Suprapubic skin (tissue), 3 donors: ENCODE data around the gene STAM.

Source experiments
- EP300 ChIP-seq: sonication (generic); formaldehyde crosslinking; IDR thresholded peaks from one replicate; pipeline ENCODE4 v1.6.1; 2017; ENCODE audit warnings: antibody characterized with exemption
- POLR2A ChIP-seq, 2 donors: fragments of 450-650 bp; IDR thresholded peaks; one replicate each; pipeline ENCODE4 v1.6.1; 2017; ENCODE audit warnings: antibody characterized with exemption in 2 of 2, mild to moderate bottlenecking in 2 of 2, moderate library complexity in 2 of 2
- TF ChIP-seq, protein P1 (sequence below), 2 donors: fragments of 200-600 bp in 1 of 2; fragments of 450-650 bp in 1 of 2; sonication (generic) in 1 of 2; IDR thresholded peaks; one replicate each; pipeline ENCODE4 v1.5.1; 2016 to 2019; ENCODE audit warnings: antibody characterized with exemption in 2 of 2, mild to moderate bottlenecking in 1 of 2, moderate library complexity in 1 of 2

DNA sequence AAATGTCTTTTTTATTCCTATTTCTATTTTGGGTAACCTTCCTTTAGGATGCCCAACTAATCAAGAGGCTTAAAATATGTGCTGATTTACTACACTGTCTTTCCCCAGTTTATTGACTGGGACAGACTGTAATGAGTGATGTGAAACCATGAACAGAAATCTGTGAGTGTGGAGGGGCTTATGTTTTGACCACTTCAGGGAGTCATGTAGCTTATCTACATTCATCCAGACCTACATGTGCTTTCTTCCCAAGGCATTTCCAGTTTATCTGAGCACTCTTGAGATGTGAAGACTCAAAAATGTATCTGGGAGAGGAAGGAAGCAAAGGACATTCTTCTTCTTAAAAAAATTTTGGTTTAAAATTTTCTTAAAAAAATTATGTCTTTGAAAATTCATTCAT is 45.2 kb downstream of the STAM start:
- TF ChIP-seq, protein P1, sequence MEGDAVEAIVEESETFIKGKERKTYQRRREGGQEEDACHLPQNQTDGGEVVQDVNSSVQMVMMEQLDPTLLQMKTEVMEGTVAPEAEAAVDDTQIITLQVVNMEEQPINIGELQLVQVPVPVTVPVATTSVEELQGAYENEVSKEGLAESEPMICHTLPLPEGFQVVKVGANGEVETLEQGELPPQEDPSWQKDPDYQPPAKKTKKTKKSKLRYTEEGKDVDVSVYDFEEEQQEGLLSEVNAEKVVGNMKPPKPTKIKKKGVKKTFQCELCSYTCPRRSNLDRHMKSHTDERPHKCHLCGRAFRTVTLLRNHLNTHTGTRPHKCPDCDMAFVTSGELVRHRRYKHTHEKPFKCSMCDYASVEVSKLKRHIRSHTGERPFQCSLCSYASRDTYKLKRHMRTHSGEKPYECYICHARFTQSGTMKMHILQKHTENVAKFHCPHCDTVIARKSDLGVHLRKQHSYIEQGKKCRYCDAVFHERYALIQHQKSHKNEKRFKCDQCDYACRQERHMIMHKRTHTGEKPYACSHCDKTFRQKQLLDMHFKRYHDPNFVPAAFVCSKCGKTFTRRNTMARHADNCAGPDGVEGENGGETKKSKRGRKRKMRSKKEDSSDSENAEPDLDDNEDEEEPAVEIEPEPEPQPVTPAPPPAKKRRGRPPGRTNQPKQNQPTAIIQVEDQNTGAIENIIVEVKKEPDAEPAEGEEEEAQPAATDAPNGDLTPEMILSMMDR (IDR thresholded peaks at IDR 0.05): no peak
- TF ChIP-seq EP300 (no peak), POLR2A (IDR thresholded peaks at IDR 0.05) (no peak)
